A673 (cell line): ENCODE measurements around the gene TTLL5. TPM values are rescaled to one million over a fixed set of nuclear protein-coding genes. Genes with fewer than 3 reads are reported as not detected.

Experiments
- BruUV-seq: library from RNA; stranded (reverse); fragments of 400-500 nt; replicated peaks from 2 replicates; lab custom pipeline; 2021; lab: Mats Ljungman, UMichigan
- CTCF ChIA-PET: fragments of 300-600 bp; sonication (Branson Sonifier 250); formaldehyde crosslinking; loops from one replicate; lab custom pipeline; 2022; ENCODE audit warnings: antibody characterized with exemption; lab: Charles Lee
- POLR2A ChIA-PET: fragments of 300-600 bp; sonication (Branson Sonifier 250); formaldehyde crosslinking; loops from one replicate; lab custom pipeline; 2022; ENCODE audit warnings: antibody characterized with exemption; ENCODE audit not compliant: low non-redundant PET; lab: Charles Lee
- DNase-seq: peaks from one replicate; pipeline ENCODE4 v3.0.0-alpha.2; 2015; ENCODE audit warnings: low spot score
- H3K27ac ChIP-seq: fragments of 200-600 bp; sonication (generic); 2 replicates; pipeline ENCODE4 v1.5.1; 2016; ENCODE audit warnings: mixed run types, low read depth, mild to moderate bottlenecking, mixed read lengths, antibody characterized with exemption, low read length; ENCODE audit not compliant: poor library complexity, severe bottlenecking
- H3K27me3 ChIP-seq: fragments of 200-600 bp; sonication (generic); replicated peaks from 2 replicates; pipeline ENCODE4 v1.6.1; 2017; ENCODE audit warnings: mixed run types, low read depth, mild to moderate bottlenecking, mixed read lengths, antibody characterized with exemption, low read length; ENCODE audit not compliant: insufficient read depth, poor library complexity
- H3K36me3 ChIP-seq: fragments of 200-600 bp; sonication (generic); 2 replicates; pipeline ENCODE4 v1.6.1; 2016; ENCODE audit warnings: mixed run types, mild to moderate bottlenecking, mixed read lengths, antibody characterized with exemption, low read length; ENCODE audit not compliant: insufficient read depth, poor library complexity, severe bottlenecking
- H3K4me1 ChIP-seq: fragments of 200-600 bp; sonication (generic); 2 replicates; pipeline ENCODE4 v1.6.1; 2017; ENCODE audit warnings: mixed run types, mild to moderate bottlenecking, mixed read lengths, antibody characterized with exemption, low read length; ENCODE audit not compliant: insufficient read depth, poor library complexity, severe bottlenecking
- H3K4me3 ChIP-seq: fragments of 200-600 bp; sonication (generic); 2 replicates; pipeline ENCODE4 v1.5.1; 2016; ENCODE audit warnings: low read depth, mixed run types, mild to moderate bottlenecking, mixed read lengths, low read length; ENCODE audit not compliant: poor library complexity, severe bottlenecking
- H3K9me3 ChIP-seq: fragments of 200-600 bp; sonication (generic); 2 replicates; pipeline ENCODE4 v1.6.1; 2016; ENCODE audit warnings: mixed run types, low read depth, mild to moderate bottlenecking, mixed read lengths, antibody characterized with exemption, low read length; ENCODE audit not compliant: poor library complexity, severe bottlenecking
- CTCF ChIP-seq: fragments of 300-800, 200-600 bp; sonication (generic); conservative IDR thresholded peaks from 2 replicates; pipeline ENCODE4 v1.5.1; 2017; ENCODE audit warnings: low read depth, mild to moderate bottlenecking, antibody characterized with exemption, low read length, moderate library complexity, mixed read lengths
- EZH2 ChIP-seq: fragments of 200-600 bp; sonication (generic); IDR thresholded peaks from 2 replicates; pipeline ENCODE4 v1.6.1; 2017; ENCODE audit warnings: borderline replicate concordance, low read depth, mild to moderate bottlenecking, mixed read lengths, antibody characterized with exemption, low read length; ENCODE audit not compliant: poor library complexity, severe bottlenecking
- intact Hi-C: fragments of 100-400 bp; cut with micrococcal nuclease; formaldehyde crosslinking; loops from one replicate; pipeline ENCODE4 v1.10.0; 2022; ENCODE audit not compliant: unreplicated experiment
- total RNA-seq: library from RNA; stranded (reverse); gene quantifications from 2 replicates; pipeline ENCODE4 v1.2.3, GENCODE V29; 2021

The TTLL5 gene
- total RNA-seq, 1 experiment from 2014 or later = 56.7 TPM

DNA sequence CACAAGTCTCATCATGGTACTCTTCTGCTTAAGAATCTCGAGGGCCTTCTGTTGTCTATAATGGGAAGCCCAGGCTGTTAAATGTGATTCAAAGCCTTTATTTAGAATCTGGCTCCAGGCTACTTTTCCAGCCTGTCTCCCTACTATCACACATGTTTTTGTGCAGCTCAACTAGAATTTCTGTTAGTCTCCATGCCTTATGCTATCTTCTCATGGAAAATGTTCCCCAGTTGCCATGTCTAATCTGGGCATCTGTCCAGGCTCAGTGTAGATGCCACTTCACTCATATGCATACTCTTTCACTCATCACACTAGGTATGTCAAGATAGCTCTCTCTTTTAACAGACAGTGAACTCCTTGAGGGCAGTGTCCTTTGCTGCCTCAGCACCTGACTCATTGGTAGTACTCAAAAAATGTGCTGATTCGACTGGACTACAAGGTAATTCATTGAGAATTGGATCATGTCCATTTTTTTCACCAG lies 145.3 kb downstream of the TTLL5 start:
- TF ChIP-seq CTCF (no peak), EZH2 (no peak)
- no peak for DNase-seq
- Histone ChIP-seq H3K9me3 (no peaks in the 10 kb centered on the region), H3K4me1 (no peaks in the 10 kb centered on the region), H3K36me3 (no peaks in the 10 kb centered on the region), H3K27ac (no peak overlapping the region), H3K27me3 (no peaks in the 10 kb centered on the region), H3K4me3 (no peak overlapping the region)
- intact Hi-C loops = no loop called here
- no TSS peak for BruUV-seq
- ChIA-PET CTCF (no interaction called here), POLR2A (no interaction called here)

GRCh38 chr14:75807667-75808360 lies 146.8 kb downstream of the TTLL5 start:
- ChIA-PET CTCF (no interaction called here), POLR2A (interaction anchor here (0.6 kb wide), 1 partner anchor 1976 kb away, joined by 13 read pairs; no protein-coding TSS in a partner anchor)
- Histone ChIP-seq H3K27ac (no peak overlapping the region), H3K27me3 (no peaks in the 10 kb centered on the region), H3K4me1 (no peaks in the 10 kb centered on the region), H3K9me3 (no peaks in the 10 kb centered on the region), H3K4me3 (no peak overlapping the region), H3K36me3 (no peaks in the 10 kb centered on the region)
- TF ChIP-seq CTCF (no peak), EZH2 (no peak)
- BruUV-seq = no TSS peak
- no peak for DNase-seq
- intact Hi-C loops = no loop called here

DNA sequence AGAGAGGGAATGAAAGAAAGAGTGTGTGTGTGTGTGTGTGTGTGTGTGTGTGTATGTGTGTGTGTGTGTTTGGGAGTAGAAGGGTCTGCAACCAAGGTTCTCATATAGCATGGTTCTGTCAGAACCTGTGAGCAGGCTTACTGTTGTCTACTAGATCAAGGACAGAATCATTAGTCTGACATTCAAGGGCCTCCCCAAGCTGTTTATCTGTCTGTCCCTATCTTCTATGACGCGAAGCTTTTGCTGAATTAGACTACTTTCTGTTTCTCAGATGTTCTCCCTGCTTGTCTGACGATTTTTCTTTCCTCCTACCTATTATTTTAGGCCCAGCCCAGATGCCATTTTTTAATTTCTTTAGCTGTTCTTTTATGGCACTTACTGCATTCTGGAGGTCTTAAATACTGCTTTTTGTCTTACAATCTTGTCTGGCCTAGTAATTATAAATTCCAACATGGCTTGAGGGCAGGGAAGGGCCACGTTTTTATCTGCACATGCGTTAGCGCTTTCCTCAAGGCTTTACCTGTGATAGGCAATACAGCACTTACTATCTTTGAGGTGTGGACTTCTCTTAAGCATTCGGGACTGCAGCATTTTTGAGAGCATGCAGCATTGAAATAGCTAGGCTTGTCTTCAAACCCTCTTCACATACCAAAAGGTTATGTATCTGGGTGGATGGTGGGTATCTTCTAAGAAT lies 150.2 kb downstream of the TTLL5 start:
- no peak for TF ChIP-seq CTCF
- TF ChIP-seq EZH2 = no peak
- POLR2A ChIA-PET = interaction anchor here (0.6 kb wide), 1 partner anchor 58 kb away, joined by 6 read pairs; no protein-coding TSS in a partner anchor
- CTCF ChIA-PET = no interaction called here
- intact Hi-C loops = no loop called here
- no TSS peak for BruUV-seq
- Histone ChIP-seq H3K27me3 (no peaks in the 10 kb centered on the region), H3K9me3 (no peaks in the 10 kb centered on the region), H3K4me3 (no peak overlapping the region), H3K4me1 (no peaks in the 10 kb centered on the region), H3K27ac (no peak overlapping the region), H3K36me3 (no peaks in the 10 kb centered on the region)
- no peak for DNase-seq
